ENCODE results near the gene ARGLU1. TPM values are rescaled to one million over a fixed set of nuclear protein-coding genes. Genes with fewer than 3 reads are reported as not detected.

Gene ARGLU1
- total RNA-seq, 2 donors from 2014 or later: 69.9 to 72.8 TPM

- DNase-seq (ENCODE audit: low spot score): no peak
- intact Hi-C loops (cut with DNase I): no loop called here
Observed at GRCh38 chr13:106591299-106591698, 23.4 kb upstream of the ARGLU1 start.

DNA sequence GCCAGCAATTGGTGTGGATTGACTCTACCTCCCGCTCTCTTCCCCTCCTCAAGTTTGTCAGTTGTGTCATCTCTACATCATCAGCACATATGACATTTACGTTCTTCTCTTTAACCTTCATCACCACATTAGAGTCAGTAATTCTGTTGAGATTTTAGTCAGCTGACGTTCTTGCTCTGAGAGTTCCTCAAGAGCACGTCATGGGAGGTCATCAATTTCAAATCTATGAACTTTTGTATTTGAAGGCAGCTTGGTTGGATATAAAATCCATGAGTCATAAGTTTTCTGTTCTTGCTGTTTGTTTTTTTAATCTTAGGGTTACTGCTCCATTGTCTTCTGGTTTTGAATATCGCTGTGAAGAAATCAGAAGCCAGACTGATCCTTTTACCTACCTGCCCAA, 21.8 kb upstream of the ARGLU1 start:
- no peak for DNase-seq (ENCODE audit: low spot score)
- intact Hi-C loops (cut with DNase I): no loop called here

- no peak for DNase-seq (ENCODE audit: low spot score)
- intact Hi-C loops (cut with DNase I): no loop called here
Observed at GRCh38 chr13:106588367-106588766, 20.4 kb upstream of the ARGLU1 start.

DNA sequence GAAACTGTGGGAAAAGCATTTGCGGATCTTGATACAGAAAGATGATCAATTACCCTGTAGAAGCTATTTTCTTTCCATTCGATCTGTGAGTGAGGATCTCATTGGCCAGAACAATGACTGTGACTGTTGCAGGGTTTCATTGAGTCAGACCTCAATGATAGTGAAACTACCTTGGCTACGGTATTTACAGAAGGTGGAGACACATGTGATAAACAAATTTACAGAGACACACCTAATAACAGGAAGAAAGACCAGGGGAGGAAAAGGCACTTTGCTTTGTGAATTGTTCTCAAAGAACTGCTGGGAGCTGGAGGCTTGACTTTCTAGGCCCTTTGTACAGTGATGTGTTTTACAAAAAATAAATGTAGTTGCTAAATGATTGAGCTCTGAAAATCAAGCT, 19.9 kb upstream of the ARGLU1 start:
- intact Hi-C loops (cut with DNase I): no loop called here
- DNase-seq (ENCODE audit: low spot score): no peak

DNA sequence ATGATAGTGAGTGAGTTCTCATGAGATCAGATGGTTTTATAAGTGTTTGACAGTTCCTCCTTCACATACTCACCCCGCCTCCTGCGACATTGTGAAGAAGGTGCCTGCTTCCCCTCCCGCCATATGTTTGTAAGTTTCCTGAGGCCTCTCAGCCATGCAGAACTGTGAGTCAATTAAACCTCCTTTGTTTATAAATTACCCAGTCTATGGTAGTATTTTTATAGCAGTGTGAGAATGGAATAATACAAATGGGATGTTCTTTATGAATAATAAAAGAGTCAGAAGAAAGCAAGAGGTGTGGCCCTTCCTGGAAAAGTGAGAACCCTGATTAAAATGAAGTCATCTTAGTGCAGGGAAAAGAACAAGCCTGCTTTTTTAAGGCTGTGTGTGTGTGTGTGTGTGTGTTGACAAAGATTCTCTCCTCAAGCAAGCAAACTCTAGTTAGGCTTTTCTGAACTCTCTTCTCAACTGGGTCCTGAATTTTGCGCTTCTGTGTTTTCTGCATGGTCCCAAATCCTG, 18.8 kb upstream of the ARGLU1 start:
- no peak for DNase-seq (ENCODE audit: low spot score)
- intact Hi-C loops (cut with DNase I): no loop called here

- intact Hi-C loops (cut with DNase I): no loop called here
Observed at GRCh38 chr13:106581225-106581624, 13.3 kb upstream of the ARGLU1 start.

DNA sequence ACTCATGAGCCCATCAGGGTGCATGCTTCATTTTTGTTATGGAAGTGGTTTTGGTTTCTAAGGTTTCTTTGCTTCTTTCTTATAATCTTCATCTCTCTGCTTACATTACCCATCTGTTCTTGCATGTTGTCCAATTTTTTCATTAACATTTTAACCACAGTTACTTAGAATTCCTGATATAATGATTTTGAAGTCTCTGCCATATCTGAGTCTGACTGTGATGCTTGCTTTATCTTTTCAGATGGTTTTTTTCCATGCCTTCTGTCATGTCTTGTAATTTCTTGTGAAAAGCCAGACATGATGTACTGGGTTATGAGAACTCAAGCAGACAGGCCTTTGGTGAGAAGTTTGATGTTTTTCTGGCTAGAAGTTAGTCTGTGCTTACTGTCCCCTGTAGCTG, 8.0 kb upstream of the ARGLU1 start:
- DNase-seq (ENCODE audit: low spot score): no peak
- intact Hi-C loops (cut with DNase I): no loop called here

More at GRCh38 chr13:106581225-106581624, 13.3 kb upstream of the ARGLU1 start:
- no peak for DNase-seq (ENCODE audit: low spot score)

DNA sequence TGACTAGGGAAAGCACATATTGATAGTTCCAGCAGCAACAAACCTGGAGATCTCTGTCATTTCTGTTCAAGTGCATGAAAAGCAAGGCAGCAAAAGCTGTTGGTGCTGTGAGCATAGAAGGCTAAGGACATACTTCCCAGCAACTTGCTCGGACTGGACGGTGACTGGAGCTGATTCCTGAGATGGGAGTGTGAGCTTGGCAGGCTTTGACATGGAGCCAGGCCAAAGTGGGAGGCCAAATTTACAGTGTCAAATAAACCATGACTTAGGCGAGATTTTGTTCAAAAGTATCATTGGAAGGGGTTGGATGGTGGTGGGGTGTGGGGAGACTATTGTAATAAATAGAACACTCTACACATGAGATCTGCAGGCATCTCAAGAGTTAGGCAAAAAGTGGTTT, 5.9 kb upstream of the ARGLU1 start:
- DNase-seq (ENCODE audit: low spot score): peak; percentile 85
- intact Hi-C loops (cut with DNase I): no loop called here

GRCh38 chr13:106573284-106573846, 5.4 kb upstream of the ARGLU1 start:
- intact Hi-C loops (cut with DNase I): no loop called here
- DNase-seq (ENCODE audit: low spot score): no peak

- intact Hi-C loops (cut with DNase I): no loop called here
- DNase-seq (ENCODE audit: low spot score): peak; percentile 92
Observed at GRCh38 chr13:106570299-106570852, 2.4 kb upstream of the ARGLU1 start.

GRCh38 chr13:106569233-106570095, 1.5 kb upstream of the ARGLU1 start:
- intact Hi-C loops (cut with DNase I): no loop called here
- DNase-seq (ENCODE audit: low spot score): no peak

GRCh38 chr13:106568299-106569003, 514 bp upstream of the ARGLU1 start:
- no peak for DNase-seq (ENCODE audit: low spot score)
- intact Hi-C loops (cut with DNase I): no loop called here

DNA sequence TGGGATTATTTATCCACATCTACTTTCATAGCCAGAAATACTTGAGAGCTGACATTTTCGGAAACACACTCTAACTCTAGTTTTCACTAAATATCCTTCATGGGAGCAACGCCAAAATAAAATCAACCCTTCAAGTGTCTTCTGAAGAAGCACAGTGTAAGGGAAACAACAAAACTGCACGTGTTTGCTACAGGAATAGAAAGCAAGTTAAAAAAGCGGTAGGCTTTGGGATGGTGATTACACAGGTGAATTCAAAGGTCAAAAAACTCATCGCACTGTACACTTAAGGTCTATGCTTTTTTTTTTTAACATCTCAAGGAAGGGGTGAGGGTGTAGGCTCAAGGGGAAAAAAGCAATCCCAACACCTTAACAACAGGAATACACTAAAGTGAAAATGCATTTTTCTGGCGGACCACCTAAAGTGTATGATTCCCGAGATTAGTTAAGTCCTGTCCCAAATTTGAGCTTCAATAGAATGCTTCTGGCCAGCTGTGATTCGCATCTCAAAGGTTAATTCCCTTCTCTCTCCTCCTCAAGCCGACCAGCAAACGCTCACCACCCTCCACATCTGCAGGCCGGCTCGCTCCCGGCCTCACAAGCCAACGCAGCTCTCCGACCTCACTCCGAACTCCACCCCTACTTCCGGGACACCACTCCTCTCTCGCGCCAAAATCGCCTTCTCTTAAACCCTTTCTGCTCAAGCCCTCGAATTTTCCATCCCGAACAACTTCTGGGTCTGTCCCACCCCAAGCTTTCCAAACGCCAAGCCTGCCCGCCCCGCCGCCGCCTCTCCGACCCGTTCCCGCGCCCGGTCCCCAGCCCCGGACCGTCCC, 1.1 kb downstream of the ARGLU1 start:
- intact Hi-C loops (cut with DNase I): no loop called here
- DNase-seq (ENCODE audit: low spot score): peak; percentile 87

DNA sequence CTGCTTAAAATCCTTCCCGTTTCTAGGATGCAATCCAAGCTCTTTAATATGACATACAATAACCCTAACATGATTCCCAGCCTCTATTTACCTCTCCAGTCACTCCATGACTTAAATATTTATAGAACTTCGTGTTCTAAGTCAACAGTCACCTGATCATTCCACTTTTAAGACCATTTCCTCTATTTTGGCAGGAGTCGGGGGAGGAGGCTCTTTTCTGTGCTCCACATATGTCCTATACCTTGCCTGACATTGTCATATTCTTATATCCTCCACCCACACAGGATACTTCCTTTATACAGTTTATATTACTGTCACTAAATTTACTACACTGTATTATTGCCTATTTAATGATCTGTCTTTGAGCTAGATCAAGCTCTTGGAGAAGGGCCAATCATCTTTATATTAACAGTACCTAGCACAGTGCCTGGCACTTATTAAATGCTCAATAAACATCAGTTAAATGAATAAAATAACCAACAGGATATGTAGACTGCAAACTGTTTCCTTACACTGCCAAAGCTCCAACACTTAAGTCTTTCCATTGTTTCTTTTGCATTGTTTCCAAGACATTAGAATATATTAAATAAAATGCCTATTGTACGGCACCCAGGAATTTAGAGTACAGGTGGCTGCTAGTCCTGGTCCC, 2.7 kb downstream of the ARGLU1 start:
- intact Hi-C loops (cut with DNase I): no loop called here
- no peak for DNase-seq (ENCODE audit: low spot score)

DNA sequence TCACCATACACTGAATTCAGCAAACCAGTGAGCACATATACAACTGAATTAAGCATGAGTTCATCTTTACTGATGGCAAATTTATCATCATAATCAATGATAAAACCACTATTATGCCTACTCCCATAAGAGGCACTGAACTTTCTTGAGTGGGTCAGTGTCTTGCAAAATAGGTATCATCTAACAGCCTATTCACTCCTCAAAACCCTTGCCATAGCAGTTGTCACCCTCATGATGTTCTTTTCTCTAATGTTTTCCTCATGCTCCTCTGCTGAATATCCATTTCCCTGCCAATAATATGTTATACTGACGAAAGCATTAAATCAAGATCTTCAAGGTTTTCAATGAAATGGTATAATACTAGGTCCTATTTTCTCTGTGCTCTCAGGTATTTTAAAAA, 5.6 kb downstream of the ARGLU1 start:
- intact Hi-C loops (cut with DNase I): no loop called here
- no peak for DNase-seq (ENCODE audit: low spot score)

DNA sequence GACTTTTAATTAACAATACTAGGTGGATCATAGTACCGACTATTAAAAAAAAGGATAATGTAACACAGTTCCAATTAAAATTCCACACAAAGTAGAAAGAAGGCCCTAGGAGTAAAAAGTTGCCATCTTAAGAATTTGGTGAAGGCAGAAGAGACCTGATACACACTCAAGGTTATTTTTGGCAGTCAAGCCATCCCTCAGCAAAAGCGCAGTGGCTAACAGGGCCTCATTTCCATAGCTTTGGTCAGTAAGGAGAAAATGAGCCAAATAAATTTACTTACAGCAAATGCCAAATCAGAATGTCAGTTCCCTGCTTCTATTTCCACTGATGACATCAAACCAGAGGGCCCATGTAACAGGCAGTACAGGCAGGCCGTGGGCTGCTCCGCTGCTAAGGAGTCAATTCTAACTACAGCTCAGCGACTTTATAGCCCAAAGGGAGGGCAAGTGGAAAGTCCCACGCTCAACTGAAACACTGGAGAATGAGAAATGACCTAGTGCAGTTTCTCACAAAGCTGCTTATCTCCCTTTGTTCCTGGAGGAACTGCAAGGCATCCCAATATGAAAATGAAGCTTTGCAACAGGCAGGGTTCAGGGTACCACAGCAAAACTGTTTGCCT, 6.3 kb downstream of the ARGLU1 start:
- intact Hi-C loops (cut with DNase I): no loop called here
- peak; percentile 67 for DNase-seq (ENCODE audit: low spot score)

DNA sequence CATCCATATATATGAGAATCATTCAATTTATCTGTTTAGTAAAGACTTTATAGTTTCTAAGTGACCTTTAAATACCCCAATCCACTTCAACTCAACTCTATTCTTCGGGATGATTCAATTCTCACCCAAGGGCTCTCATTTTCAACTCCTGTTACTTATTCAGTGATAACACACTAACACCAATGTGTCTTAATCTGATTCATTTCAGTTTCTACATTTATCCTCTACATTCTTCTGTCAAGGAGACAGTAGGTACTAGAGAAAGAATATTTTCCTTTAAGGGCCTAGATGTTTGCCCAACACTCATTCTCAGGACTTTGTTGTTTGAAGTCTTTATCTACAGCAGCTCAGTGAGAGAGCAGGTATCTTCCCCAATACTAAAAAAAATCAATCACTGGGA, 7.1 kb downstream of the ARGLU1 start:
- no peak for DNase-seq (ENCODE audit: low spot score)
- intact Hi-C loops (cut with DNase I): no loop called here

DNA sequence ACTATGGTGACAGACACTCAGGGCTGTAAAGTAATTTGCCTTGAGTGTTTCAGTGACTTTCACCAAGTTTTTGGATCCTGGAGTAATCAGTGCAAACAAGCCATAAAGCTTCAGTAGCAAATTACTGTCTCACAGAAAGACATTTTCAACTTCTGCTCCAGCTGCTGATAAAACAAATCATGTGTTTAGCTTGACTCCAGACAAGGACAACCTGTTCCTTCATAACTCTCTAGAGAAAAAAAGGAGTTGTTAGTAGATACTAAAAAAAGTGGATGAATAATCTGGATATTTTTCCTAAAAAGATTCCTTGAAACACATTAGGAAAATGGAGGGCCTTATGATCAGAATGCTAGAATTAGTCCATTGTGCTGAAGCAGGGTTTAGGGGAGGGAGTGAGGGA, 9.4 kb downstream of the ARGLU1 start:
- intact Hi-C loops (cut with DNase I): no loop called here
- DNase-seq (ENCODE audit: low spot score): no peak

Data from posterior vena cava (tissue), 2 donors.